CD14-positive monocyte (primary cell): ENCODE results near the gene APOBEC3A. TPM values are rescaled to one million over a fixed set of nuclear protein-coding genes. Genes with fewer than 3 reads are reported as not detected.

ENCODE experiments used
- DNase-seq, 3 donors: peaks; one replicate each; pipeline ENCODE4 v3.0.0-alpha.2; 2011 to 2022
- H2AFZ ChIP-seq: 2 replicates; pipeline ENCODE4 v1.6.0; 2012; ENCODE audit warnings: mild to moderate bottlenecking, low read depth, low read length, inconsistent platforms; ENCODE audit not compliant: insufficient read depth, poor library complexity, severe bottlenecking
- H3K27ac ChIP-seq, 2 donors: 1 replicate in 1 of 2; 2 replicates in 1 of 2; pipeline ENCODE4 v1.5.1; 2012 to 2013; ENCODE audit warnings: low read length in 2 of 2, control low read depth in 1 of 2, inconsistent platforms in 1 of 2, low read depth in 1 of 2, mild to moderate bottlenecking in 1 of 2
- H3K27me3 ChIP-seq, 2 donors: one replicate each; pipeline versions ENCODE4 v1.6.0 to v1.6.1; 2011 to 2013; ENCODE audit warnings: low read length in 2 of 2; ENCODE audit not compliant: control insufficient read depth in 2 of 2, insufficient read depth in 2 of 2
- H3K36me3 ChIP-seq, 2 donors: replicated peaks in 1 of 2; 1 replicate in 1 of 2; 2 replicates in 1 of 2; pipeline versions ENCODE4 v1.5.1 to v1.6.1; 2012 to 2013; ENCODE audit warnings: low read length in 2 of 2, control low read depth in 1 of 2, inconsistent platforms in 1 of 2, mild to moderate bottlenecking in 1 of 2; ENCODE audit not compliant: insufficient read depth in 2 of 2, control insufficient read depth in 1 of 2
- H3K4me1 ChIP-seq, 2 donors: 1 replicate in 1 of 2; 2 replicates in 1 of 2; pipeline versions ENCODE4 v1.5.1 to v1.6.1; 2012 to 2013; ENCODE audit warnings: low read length in 2 of 2, control low read depth in 1 of 2, inconsistent platforms in 1 of 2, mild to moderate bottlenecking in 1 of 2, moderate library complexity in 1 of 2; ENCODE audit not compliant: insufficient read depth in 2 of 2, control insufficient read depth in 1 of 2
- H3K4me2 ChIP-seq: replicated peaks from 2 replicates; pipeline ENCODE3; 2012; ENCODE audit warnings: low read length, moderate library complexity, mild to moderate bottlenecking; ENCODE audit not compliant: poor library complexity, severe bottlenecking; ENCODE audit errors: extremely low read depth
- H3K4me3 ChIP-seq, 3 experiments: fragments of 200-600 bp in 1 of 3; sonication (generic) in 1 of 3; replicated peaks in 1 of 3; 1 replicate in 2 of 3; 2 replicates in 1 of 3; pipeline ENCODE4 v1.5.1; 2011 to 2013; ENCODE audit warnings: low read length in 3 of 3, mild to moderate bottlenecking in 3 of 3, control low read depth in 2 of 3, low read depth in 2 of 3, inconsistent platforms in 1 of 3, moderate library complexity in 1 of 3
- H3K79me2 ChIP-seq: 2 replicates; pipeline ENCODE4 v1.6.0; 2012; ENCODE audit warnings: mild to moderate bottlenecking, control low read depth, inconsistent platforms, low read length, moderate library complexity; ENCODE audit not compliant: insufficient read depth
- H3K9ac ChIP-seq: 2 replicates; pipeline ENCODE4 v1.6.0; 2017; ENCODE audit warnings: low read length, mild to moderate bottlenecking; ENCODE audit not compliant: insufficient read depth, poor library complexity, severe bottlenecking
- H3K9me3 ChIP-seq, 2 donors: replicated peaks in 1 of 2; 1 replicate in 1 of 2; 2 replicates in 1 of 2; pipeline versions ENCODE4 v1.5.1 to v1.6.1; 2012 to 2013; ENCODE audit warnings: low read length in 2 of 2, control low read depth in 1 of 2; ENCODE audit not compliant: control insufficient read depth in 1 of 2, insufficient read depth in 1 of 2
- H4K20me1 ChIP-seq: 2 replicates; pipeline ENCODE4 v1.6.0; 2012; ENCODE audit warnings: mild to moderate bottlenecking, low read length, control low read depth, moderate library complexity; ENCODE audit not compliant: insufficient read depth
- H3K27ac Mint-ChIP-seq, 7 donors: one replicate each; pipeline ENCODE4 v1.8.0; 2020; ENCODE audit warnings: mild to moderate bottlenecking in 7 of 7, mixed read lengths in 7 of 7, moderate library complexity in 6 of 7, inconsistent platforms in 2 of 7
- H3K27me3 Mint-ChIP-seq, 3 donors: one replicate each; pipeline ENCODE4 v1.8.0; 2021 to 2022; ENCODE audit warnings: low read depth in 3 of 3, mild to moderate bottlenecking in 3 of 3, mixed read lengths in 3 of 3, moderate library complexity in 3 of 3, inconsistent platforms in 1 of 3
- H3K36me3 Mint-ChIP-seq, 2 donors: one replicate each; pipeline ENCODE4 v1.8.0; 2020; ENCODE audit warnings: mixed read lengths in 2 of 2, inconsistent platforms in 1 of 2, mild to moderate bottlenecking in 1 of 2
- H3K4me1 Mint-ChIP-seq: one replicate; pipeline ENCODE4 v1.8.0; 2020; ENCODE audit warnings: mild to moderate bottlenecking, mixed read lengths
- H3K4me3 Mint-ChIP-seq, 2 donors: one replicate each; pipeline ENCODE4 v1.8.0; 2020; ENCODE audit warnings: mild to moderate bottlenecking in 2 of 2, mixed read lengths in 2 of 2, moderate library complexity in 1 of 2
- H3K9me3 Mint-ChIP-seq, 7 donors: one replicate each; pipeline ENCODE4 v1.8.0; 2020 to 2022; ENCODE audit warnings: mixed read lengths in 7 of 7, mild to moderate bottlenecking in 6 of 7, moderate library complexity in 6 of 7, inconsistent platforms in 2 of 7
- CTCF ChIP-seq: fragments of 200-600 bp; IDR thresholded peaks from one replicate; pipeline ENCODE4 v1.8.0; 2022; ENCODE audit warnings: antibody characterized with exemption, mild to moderate bottlenecking
- WGBS: methylation state at CpG from one replicate; pipeline ENCODE4 v1.1.5; 2013; ENCODE audit warnings: missing lambda C conversion rate; ENCODE audit not compliant: insufficient coverage; 5-methylcytosine and 5-hydroxymethylcytosine counted together
- intact Hi-C, 2 donors: fragments of 100-400 bp; cut with micrococcal nuclease; formaldehyde crosslinking; loops; one replicate each; pipeline versions ENCODE4 v1.15.0 to v1.15.1; 2023
- polyA plus RNA-seq, 3 donors: library from polyadenylated mRNA; depleted of rRNA in 1 of 3; unstranded in 2 of 3; stranded (reverse) in 1 of 3; fragments of 300-500 nt in 2 of 3; fragments of >200 nt in 1 of 3; fragmentation: Illumina TruSeq in 2 of 3; gene quantifications; 1 replicate in 2 of 3; 2 replicates in 1 of 3; pipeline ENCODE4 v1.2.3, GENCODE V29; 2012 to 2021

Gene APOBEC3A
- polyA plus RNA-seq, 3 donors = 233 to 845 (median 247) TPM

GRCh38 chr22:38930512-38930911 lies 26.9 kb upstream of the APOBEC3A start:
- H3K27ac Mint-ChIP-seq = no peak overlapping the region
- H2AFZ ChIP-seq = no peak overlapping the region

GRCh38 chr22:38935023-38935422 lies 22.4 kb upstream of the APOBEC3A start:
- no peaks in the 10 kb centered on the region for H3K79me2 ChIP-seq
- peaks cover 19 to 52% (median 42%) of the 10 kb centered on the region in 3 donors for H3K27me3 Mint-ChIP-seq
- no peak for DNase-seq
- H3K36me3 Mint-ChIP-seq = no peaks in the 10 kb centered on the region
- no peaks in the 10 kb centered on the region for H4K20me1 ChIP-seq
- no peaks in the 10 kb centered on the region for H3K9me3 ChIP-seq
- peaks cover 0 to 7% (median 2%) of the 10 kb centered on the region in 7 donors for H3K9me3 Mint-ChIP-seq
- H3K4me1 ChIP-seq = peaks cover 8 to 12% of the 10 kb centered on the region in 2 donors
- H3K27ac ChIP-seq = no peak overlapping the region
- peak overlapping the region in 1 of 2 donors; percentile 51 for H3K4me3 Mint-ChIP-seq
- H3K36me3 ChIP-seq = no peaks in the 10 kb centered on the region
- H3K4me2 ChIP-seq = no peak overlapping the region
- no peak overlapping the region for H2AFZ ChIP-seq
- WGBS = 92% methylated on average over 8 of the region's 8 CpGs
- H3K4me1 Mint-ChIP-seq = peaks cover 12% of the 10 kb centered on the region
- H3K4me3 ChIP-seq = no peak overlapping the region
- H3K27ac Mint-ChIP-seq = no peak overlapping the region
- peaks cover 0 to 15% of the 10 kb centered on the region in 2 donors for H3K27me3 ChIP-seq
- no peak for TF ChIP-seq CTCF
- H3K9ac ChIP-seq = no peak overlapping the region
- intact Hi-C loops = loop anchor here in 1 of 2 donors (5.0 kb wide), 1 partner anchor 37 kb away; no protein-coding TSS in a partner anchor

More at GRCh38 chr22:38930512-38930911, 26.9 kb upstream of the APOBEC3A start:
- no peaks in the 10 kb centered on the region for H4K20me1 ChIP-seq
- peaks cover 4 to 7% of the 10 kb centered on the region in 2 donors for H3K4me1 ChIP-seq
- no peak for DNase-seq
- TF ChIP-seq CTCF = no peak
- H3K4me3 ChIP-seq = no peak overlapping the region
- H3K9me3 ChIP-seq = no peaks in the 10 kb centered on the region
- intact Hi-C loops = no loop called here
- no peak overlapping the region for H3K9ac ChIP-seq
- H3K4me2 ChIP-seq = no peak overlapping the region
- Mint-ChIP-seq H3K9me3 (peaks cover 0 to 7% (median 0%) of the 10 kb centered on the region in 7 donors), H3K36me3 (no peaks in the 10 kb centered on the region), H3K4me1 (peaks cover 6% of the 10 kb centered on the region), H3K4me3 (no peak overlapping the region), H3K27me3 (peaks cover 15 to 60% (median 60%) of the 10 kb centered on the region in 3 donors)
- no peak overlapping the region for H3K27ac ChIP-seq
- H3K36me3 ChIP-seq = no peaks in the 10 kb centered on the region
- H3K27me3 ChIP-seq = peaks cover 5 to 25% of the 10 kb centered on the region in 2 donors
- no peaks in the 10 kb centered on the region for H3K79me2 ChIP-seq
- WGBS = no CpG with 5 or more reads among the region's 3 CpGs
